ENCODE results near the gene TNS3. TPM values are rescaled to one million over a fixed set of nuclear protein-coding genes. Genes with fewer than 3 reads are reported as not detected.
A peak's percentile ranks its signal among the peaks of the same experiment; 100 is the strongest.

Gene TNS3
- total RNA-seq, 1 donor from 2014 or later = 168 TPM

DNA sequence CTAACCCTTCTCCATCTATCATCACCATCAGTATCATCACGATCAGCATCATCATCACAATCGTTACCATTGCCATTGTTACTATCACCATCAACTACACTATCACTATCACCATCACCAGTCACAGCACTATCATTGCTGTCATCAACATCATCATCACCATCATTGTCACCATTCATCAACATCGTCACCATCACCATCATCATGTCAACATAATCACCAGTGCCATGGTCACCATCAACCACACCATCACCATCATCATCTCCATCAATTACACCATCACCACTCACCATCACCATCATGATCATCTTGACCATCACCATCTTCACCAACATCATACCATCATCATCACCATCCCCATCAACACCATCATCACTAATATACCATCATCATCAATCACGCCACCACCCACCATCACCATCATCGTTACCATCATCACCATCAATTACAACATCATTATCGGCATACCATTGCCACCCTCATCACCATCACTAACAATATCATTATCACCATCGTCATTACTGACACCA, 66.5 kb downstream of the TNS3 start:
- ATAC-seq (no peak), DNase-seq (no peak)
- peaks cover 44% of the 10 kb centered on the region for H3K4me1 ChIP-seq
- intact Hi-C loops (cut with DNase I) = no loop called here
- no peak overlapping the region for H3K4me3 ChIP-seq
- no peaks in the 10 kb centered on the region for H3K27me3 ChIP-seq
- TF ChIP-seq, protein P1, sequence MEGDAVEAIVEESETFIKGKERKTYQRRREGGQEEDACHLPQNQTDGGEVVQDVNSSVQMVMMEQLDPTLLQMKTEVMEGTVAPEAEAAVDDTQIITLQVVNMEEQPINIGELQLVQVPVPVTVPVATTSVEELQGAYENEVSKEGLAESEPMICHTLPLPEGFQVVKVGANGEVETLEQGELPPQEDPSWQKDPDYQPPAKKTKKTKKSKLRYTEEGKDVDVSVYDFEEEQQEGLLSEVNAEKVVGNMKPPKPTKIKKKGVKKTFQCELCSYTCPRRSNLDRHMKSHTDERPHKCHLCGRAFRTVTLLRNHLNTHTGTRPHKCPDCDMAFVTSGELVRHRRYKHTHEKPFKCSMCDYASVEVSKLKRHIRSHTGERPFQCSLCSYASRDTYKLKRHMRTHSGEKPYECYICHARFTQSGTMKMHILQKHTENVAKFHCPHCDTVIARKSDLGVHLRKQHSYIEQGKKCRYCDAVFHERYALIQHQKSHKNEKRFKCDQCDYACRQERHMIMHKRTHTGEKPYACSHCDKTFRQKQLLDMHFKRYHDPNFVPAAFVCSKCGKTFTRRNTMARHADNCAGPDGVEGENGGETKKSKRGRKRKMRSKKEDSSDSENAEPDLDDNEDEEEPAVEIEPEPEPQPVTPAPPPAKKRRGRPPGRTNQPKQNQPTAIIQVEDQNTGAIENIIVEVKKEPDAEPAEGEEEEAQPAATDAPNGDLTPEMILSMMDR (IDR thresholded peaks at IDR 0.05) = no peak
- H3K27ac ChIP-seq = no peak overlapping the region
- H3K9me3 ChIP-seq = no peaks in the 10 kb centered on the region
- H3K36me3 ChIP-seq = no peaks in the 10 kb centered on the region

- peak; percentile 50 for ATAC-seq
- intact Hi-C loops (cut with DNase I) = no loop called here
- H3K27ac ChIP-seq = no peak overlapping the region
- peaks cover 41% of the 10 kb centered on the region for H3K4me1 ChIP-seq
- TF ChIP-seq, protein P1 (IDR thresholded peaks at IDR 0.05) = no peak
- H3K36me3 ChIP-seq = no peaks in the 10 kb centered on the region
- H3K9me3 ChIP-seq = no peaks in the 10 kb centered on the region
- DNase-seq = no peak
- no peak overlapping the region for H3K4me3 ChIP-seq
- no peaks in the 10 kb centered on the region for H3K27me3 ChIP-seq
These were observed 67.1 kb downstream of the TNS3 start for GRCh38 chr7:47514818-47515217.

GRCh38 chr7:47514367-47514766, 67.5 kb downstream of the TNS3 start:
- Histone ChIP-seq H3K36me3 (no peaks in the 10 kb centered on the region), H3K9me3 (no peaks in the 10 kb centered on the region), H3K27ac (no peak overlapping the region), H3K4me1 (peaks cover 37% of the 10 kb centered on the region), H3K27me3 (no peaks in the 10 kb centered on the region), H3K4me3 (no peak overlapping the region)
- intact Hi-C loops (cut with DNase I) = no loop called here
- no peak for ATAC-seq
- DNase-seq = no peak
- TF ChIP-seq, protein P1 (IDR thresholded peaks at IDR 0.05) = no peak

GRCh38 chr7:47513741-47514241, 68.1 kb downstream of the TNS3 start:
- Histone ChIP-seq H3K27me3 (no peaks in the 10 kb centered on the region), H3K4me3 (no peak overlapping the region), H3K27ac (no peak overlapping the region), H3K36me3 (no peaks in the 10 kb centered on the region), H3K9me3 (no peaks in the 10 kb centered on the region), H3K4me1 (peaks cover 35% of the 10 kb centered on the region)
- intact Hi-C loops (cut with DNase I) = no loop called here
- DNase-seq = no peak
- peak; percentile 58 for ATAC-seq
- TF ChIP-seq, protein P1 (IDR thresholded peaks at IDR 0.05) = no peak

DNA sequence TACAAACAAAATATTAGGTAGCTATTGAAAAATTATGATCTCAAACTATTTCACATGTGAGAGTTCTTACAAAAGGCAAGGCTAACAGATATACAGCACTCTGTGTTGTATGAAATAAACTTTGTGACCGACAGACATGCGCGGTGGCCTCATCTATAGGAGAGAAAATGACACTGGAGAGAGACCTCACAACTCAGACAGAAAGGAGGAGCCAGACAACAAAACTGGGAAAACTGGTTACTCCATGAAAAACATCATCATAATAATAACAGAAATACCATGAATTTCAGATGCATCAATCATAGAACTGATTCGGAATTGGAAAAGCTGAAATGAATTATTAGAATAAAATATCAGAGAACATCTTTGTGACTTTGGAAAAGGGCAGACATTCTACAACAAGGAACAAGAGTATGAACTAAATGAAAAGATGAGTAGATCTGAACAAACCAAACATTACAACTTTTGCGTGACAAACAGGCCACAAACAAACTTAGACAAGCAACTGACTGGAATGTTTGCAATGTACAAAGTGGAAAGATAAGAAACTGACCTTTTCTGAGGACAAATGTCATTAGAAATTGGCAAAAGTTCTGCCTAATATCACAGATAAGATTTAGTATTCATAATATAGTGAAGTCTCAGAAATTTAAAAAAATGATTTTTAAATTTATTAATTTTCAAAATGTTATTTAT, 69.3 kb downstream of the TNS3 start:
- H3K27me3 ChIP-seq = no peaks in the 10 kb centered on the region
- no peak for ATAC-seq
- H3K9me3 ChIP-seq = no peaks in the 10 kb centered on the region
- TF ChIP-seq, protein P1 (IDR thresholded peaks at IDR 0.05) = no peak
- intact Hi-C loops (cut with DNase I) = no loop called here
- H3K4me3 ChIP-seq = no peak overlapping the region
- no peak for DNase-seq
- H3K36me3 ChIP-seq = no peaks in the 10 kb centered on the region
- H3K27ac ChIP-seq = peak overlapping the region; percentile 36
- peaks cover 35% of the 10 kb centered on the region for H3K4me1 ChIP-seq
